ENCODE measurements around the gene CYTH1. TPM values are rescaled to one million over a fixed set of nuclear protein-coding genes. Genes with fewer than 3 reads are reported as not detected.

CYTH1 gene
- total and polyA plus RNA-seq, 10 donors: 66.9 to 169 (median 131) TPM

DNA sequence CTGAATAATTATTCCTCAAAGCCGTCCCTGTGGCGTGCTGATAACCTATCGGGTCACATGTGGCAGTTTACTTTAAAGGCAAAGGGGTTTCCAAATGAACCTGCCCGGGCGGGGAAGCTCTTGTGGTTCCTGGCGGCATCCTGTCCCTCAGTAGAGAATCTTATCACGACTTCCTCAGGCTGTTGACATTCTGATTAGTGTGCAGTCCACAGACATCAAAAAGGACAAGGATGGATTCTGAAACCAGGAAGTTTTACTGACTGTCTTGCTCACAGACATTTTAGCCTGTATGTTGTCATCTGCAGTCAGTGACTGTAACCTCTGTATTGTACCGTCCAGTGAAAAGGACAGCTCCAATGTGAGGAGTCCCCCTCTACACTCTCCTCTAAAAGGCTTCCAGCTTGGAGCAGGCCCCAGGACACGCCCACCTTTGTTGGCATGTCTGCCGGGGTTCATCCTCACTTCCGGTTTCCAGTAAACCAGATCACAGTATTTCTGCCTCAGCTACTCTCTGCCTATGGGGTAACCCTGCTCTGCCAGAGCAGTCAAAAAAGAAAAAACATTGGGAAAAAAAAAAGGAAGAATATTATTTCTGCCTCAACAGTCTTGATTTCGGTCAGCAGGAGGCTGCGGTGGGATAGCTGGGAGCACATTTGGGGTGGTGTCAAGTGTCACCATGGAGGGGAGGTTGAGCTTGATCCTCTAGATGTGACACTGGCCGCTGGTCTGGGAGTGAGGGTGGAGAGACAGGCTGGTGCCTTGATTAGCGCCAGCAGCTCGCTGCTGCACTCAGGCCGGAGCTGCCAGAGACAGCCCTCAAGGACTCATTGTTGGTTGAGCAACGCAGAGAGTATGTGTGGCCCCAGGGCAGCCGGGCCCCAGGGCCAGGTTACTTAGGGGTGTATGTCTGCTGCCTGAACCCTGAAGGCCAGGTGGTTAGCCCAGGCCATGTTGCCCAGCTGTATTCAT is 115.8 kb downstream of the CYTH1 start:
- no peaks in the 10 kb centered on the region for H3K27me3 ChIP-seq (replicated peaks in 1 of 7)
- peak overlapping the region; percentile 2 to 81 (median 46) for H3K27ac ChIP-seq
- no peak overlapping the region for H3K4me3 ChIP-seq
- intact Hi-C loops (cut with DNase I; ENCODE audit: low total_unique reads): no loop called here
- peaks cover 0 to 26% (median 6%) of the 10 kb centered on the region in 6 donors for H3K36me3 ChIP-seq
- DNase-seq: peak; percentile 74
- 30 to 39% (median 34%) methylated on average over 17 to 19 of the region's 19 CpGs for WGBS, 5 donors
- no peaks in the 10 kb centered on the region for H3K9me3 ChIP-seq
- TF ChIP-seq CTCF (IDR thresholded peaks at IDR 0.05 in 8 of 11, conservative IDR thresholded peaks at IDR 0.05 in 3 of 11) (no peak), POLR2AphosphoS5 (IDR thresholded peaks at IDR 0.05) (peak in 2 of 3 donors; percentile 44 to 53)
- H3K4me1 ChIP-seq: peaks cover 20 to 30% (median 28%) of the 10 kb centered on the region in 6 donors

DNA sequence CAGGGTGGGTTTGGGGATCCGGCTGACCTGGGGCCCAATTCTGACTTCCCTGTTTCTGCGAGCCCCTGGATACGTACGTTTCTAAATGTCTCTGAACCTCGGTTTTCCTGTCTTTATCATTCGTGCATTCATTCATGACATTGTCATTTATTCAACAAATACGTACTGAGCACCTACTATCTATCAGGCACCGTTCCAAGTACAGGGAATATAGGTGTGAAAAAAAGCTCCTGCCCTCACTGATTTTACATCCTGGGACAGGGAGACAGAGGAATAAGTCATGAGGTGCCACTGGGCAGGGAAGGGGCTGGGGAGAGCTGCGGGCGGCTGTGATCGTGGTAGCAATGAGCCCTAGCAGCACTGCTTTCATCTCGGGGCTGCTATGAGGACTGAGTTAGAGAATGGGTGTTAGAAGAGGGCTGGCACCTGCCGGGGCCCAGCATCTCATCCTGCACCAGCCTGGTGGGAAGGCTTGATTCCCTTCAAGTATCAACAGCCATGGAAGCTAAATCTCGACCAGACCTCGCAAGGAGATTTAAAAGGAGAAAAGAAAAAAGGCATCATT is 116.6 kb downstream of the CYTH1 start:
- Histone ChIP-seq H3K4me1 (peaks cover 20 to 30% (median 28%) of the 10 kb centered on the region in 6 donors), H3K4me3 (no peak overlapping the region), H3K27ac (peak overlapping the region in 7 of 8 donors; percentile 2 to 81 (median 51)), H3K27me3 (replicated peaks in 1 of 7) (no peaks in the 10 kb centered on the region), H3K36me3 (peaks cover 0 to 18% (median 3%) of the 10 kb centered on the region in 6 donors), H3K9me3 (no peaks in the 10 kb centered on the region)
- TF ChIP-seq POLR2A (IDR thresholded peaks at IDR 0.05) (no peak), CTCF (IDR thresholded peaks at IDR 0.05 in 8 of 11, conservative IDR thresholded peaks at IDR 0.05 in 3 of 11) (no peak), POLR2AphosphoS5 (IDR thresholded peaks at IDR 0.05) (no peak)
- intact Hi-C loops (cut with DNase I; ENCODE audit: low total_unique reads): no loop called here
- 23 to 30% (median 24%) methylated on average over 13 to 15 of the region's 15 CpGs for WGBS, 5 donors
- DNase-seq: peak; percentile 44

DNA sequence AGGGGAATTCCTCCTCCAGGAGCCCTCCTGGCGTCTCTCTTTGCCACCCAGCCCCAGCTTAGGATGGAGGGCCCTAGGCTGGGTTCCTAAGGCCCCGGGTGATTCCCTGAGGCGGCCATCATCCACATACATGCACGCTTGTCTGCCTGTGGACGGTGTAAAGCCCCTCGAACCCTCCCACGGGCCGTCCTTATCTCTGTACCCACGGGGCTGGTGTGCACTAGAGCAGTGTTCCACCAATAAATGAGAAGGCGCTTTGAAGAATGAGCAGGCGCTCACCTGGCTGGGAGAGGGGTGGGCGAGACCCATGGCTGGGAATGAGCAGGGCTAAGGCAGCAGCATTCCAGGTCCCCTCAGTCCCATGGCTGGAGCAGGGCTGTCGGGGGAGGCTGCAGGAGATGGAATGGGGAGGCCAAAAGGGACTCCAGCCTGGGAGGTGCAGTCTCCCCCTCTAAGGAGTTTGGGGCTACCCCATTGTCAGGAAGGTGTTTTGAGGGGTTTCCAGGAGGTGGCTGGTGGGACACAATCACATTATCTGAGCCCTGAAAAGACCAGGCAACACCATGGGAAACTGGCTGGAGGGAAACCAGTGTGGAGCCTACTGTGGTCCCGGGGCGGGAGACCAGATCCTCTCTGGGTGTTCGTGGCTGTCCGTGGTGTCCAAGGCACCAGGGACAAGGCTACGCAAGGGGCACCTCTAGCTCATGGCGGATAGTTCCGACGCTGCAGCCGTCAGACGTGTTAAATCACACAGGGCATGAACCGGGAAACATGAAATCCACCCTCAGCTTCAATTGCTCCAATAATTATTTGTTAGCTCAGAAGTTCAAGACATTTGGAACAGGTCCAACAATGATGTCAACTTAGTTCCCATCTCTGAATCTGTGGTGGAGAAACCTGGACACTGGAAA is 117.3 kb downstream of the CYTH1 start:
- 75 to 83% (median 76%) methylated on average over 18 to 24 of the region's 24 CpGs for WGBS, 5 donors
- peak; percentile 64 for DNase-seq
- TF ChIP-seq POLR2AphosphoS5 (IDR thresholded peaks at IDR 0.05) (peak in 1 of 3 donors; percentile 27), POLR2A (IDR thresholded peaks at IDR 0.05) (no peak), CTCF (IDR thresholded peaks at IDR 0.05 in 8 of 11, conservative IDR thresholded peaks at IDR 0.05 in 3 of 11) (no peak)

More for the DNA sequence above, 117.3 kb downstream of the CYTH1 start:
- peaks cover 20 to 30% (median 28%) of the 10 kb centered on the region in 6 donors for H3K4me1 ChIP-seq
- no peaks in the 10 kb centered on the region for H3K9me3 ChIP-seq
- H3K27me3 ChIP-seq (replicated peaks in 1 of 7): no peaks in the 10 kb centered on the region
- intact Hi-C loops (cut with DNase I; ENCODE audit: low total_unique reads): no loop called here
- peaks cover 0 to 11% (median 0%) of the 10 kb centered on the region in 6 donors for H3K36me3 ChIP-seq
- H3K27ac ChIP-seq: peak overlapping the region in 3 of 8 donors; percentile 33 to 81 (median 75)
- H3K4me3 ChIP-seq: no peak overlapping the region

Data from spleen (tissue), 11 donors.